Activated CD4-positive, alpha-beta T cell treated with anti-CD3 and anti-CD28 coated beads, Interleukin-2, amount 50 U/mL, for 4 hours (primary cell): ENCODE measurements around the gene LZTS3.
A peak's percentile ranks its signal among the peaks of the same experiment; 100 is the strongest.
"Not testable (repeated sequence)": the region's sequence is repeated elsewhere in the genome, so short reads cannot be mapped to it uniquely, and the experiment has no call there.

Source experiments
- DNase-seq, 2 experiments: peaks; one replicate each; pipeline ENCODE4 v3.0.0-alpha.2; 2020

Gene LZTS3

DNA sequence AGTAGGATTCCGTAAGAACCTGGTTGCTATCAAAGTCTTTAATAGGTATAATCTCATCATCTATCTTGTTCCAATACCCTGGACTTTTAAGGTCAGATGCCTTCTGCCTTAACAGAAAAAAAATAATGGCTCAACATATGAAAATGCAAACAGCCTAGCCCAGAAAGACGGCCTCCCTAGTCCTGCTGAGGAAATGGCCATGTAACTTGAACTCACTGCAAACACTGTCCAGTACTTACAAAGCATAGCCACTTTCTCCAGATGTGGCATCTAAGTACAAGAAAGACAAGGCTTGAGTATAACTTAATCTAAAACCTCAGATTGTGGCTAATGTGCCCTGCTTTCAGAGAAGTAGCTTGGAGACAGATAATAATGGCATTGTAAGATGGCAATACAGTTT lies 40.2 kb downstream of the LZTS3 start:
- DNase-seq, result no peak

GRCh38 chr20:3130051-3130600 lies 43.2 kb downstream of the LZTS3 start:
- DNase-seq, result no peak

- DNase-seq, result no peak
Measured at GRCh38 chr20:3129094-3129493, 44.3 kb downstream of the LZTS3 start.

GRCh38 chr20:3128275-3128984 lies 44.9 kb downstream of the LZTS3 start:
- DNase-seq, result no peak

GRCh38 chr20:3126527-3126859 lies 46.9 kb downstream of the LZTS3 start:
- DNase-seq, result no peak

DNA sequence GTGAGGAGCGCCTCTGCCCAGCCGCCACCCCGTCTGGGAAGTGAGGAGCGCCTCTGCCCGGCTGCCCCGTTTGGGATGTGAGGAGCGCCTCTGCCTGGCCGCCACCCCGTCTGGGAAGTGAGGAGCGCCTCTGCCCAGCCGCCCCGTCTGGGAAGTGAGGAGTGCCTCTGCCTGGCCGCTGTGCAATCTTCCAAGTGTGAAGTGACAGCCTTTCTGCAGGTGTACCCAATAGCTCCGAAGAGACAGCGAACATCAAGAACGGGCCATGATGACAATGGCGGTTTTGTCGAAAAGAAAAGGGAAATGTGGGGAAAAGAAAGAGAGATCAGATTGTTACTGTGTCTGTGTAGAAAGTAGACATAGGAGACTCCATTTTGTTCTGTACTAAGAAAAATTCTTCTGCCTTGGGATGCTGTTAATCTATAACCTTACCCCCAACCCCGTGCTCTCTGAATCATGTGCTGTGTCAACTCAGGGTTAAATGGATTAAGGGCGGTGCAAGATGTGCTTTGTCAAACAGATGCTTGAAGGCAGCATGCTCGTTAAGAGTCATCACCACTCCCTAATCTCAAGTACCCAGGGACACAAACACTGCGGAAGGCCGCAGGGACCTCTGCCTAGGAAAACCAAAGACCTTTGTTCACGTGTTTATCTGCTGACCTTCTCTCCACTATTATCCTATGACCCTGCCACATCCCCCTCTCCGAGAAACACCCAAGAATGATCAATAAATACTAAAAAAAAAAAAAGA lies 47.4 kb downstream of the LZTS3 start:
- not testable (repeated sequence) for DNase-seq

GRCh38 chr20:3124773-3125560 lies 48.4 kb downstream of the LZTS3 start:
- not testable (repeated sequence) for DNase-seq

- not testable (repeated sequence) for DNase-seq
Measured at GRCh38 chr20:3124163-3124562, 49.2 kb downstream of the LZTS3 start.

- DNase-seq, result no peak
Measured at GRCh38 chr20:3123542-3123941, 49.8 kb downstream of the LZTS3 start.

DNA sequence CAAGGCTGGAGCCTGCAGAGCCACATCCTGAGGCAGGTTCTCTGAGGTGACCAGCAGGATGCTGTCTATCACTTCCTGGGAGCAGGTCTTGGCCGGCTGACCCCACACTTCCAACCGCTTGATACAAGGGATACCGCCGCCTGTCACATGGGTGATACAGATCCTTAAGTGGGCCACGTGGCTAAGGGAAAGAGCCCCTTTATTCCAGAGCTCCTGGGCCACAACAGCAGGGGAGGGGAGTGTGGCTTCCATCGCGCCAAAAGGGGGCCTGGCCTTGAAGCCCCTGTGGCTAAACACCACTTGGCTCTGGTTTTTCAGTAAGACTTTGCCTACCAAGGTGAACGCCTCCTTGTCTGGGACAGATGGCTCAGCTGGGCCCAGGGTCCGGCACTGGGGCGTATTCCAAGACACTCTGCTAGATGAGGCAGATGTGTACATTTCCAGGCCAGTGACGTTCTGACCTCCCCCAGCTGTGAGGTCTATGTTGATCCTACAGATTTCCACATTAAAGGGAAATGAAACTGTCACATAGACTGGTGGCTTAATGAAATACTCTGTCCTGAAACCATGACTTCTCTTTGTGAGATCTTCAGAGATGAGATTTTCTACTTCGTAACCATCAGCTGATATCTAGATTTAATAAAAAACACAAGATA lies 51.3 kb downstream of the LZTS3 start:
- DNase-seq, result no peak

DNA sequence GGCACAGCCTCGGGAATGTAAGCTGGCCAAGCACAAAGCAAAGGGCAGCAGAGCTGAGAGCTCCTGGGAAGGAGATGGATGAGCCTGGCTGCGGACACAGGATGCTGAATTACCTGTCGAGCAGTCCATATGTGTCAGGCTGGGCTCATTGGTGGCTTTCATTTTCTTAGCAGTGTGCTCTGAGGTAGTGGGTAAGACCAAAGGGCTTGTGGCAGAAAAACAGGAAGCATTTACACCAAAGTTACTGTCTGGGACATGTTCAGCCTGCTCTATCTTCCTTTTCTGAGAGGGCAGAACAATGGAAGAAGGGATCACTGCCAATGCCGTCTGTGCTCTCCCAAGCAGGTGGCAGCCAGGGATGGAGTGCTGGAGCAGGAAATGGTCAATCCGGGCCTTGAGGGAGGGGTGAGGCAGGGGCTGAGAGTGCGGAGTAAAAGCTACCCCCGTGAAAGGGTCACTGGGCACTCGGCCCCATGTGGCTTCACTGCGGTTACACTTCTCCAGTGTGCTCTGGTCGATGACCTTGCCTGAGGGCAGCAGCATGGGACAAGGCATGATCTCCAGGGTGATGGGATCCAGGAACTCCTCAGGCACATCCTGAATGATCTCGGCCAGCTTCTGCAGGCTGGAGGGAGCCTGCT lies 52.0 kb downstream of the LZTS3 start:
- DNase-seq, result no peak

- no peak for DNase-seq
Measured at GRCh38 chr20:3119044-3119443, 54.3 kb downstream of the LZTS3 start.

DNA sequence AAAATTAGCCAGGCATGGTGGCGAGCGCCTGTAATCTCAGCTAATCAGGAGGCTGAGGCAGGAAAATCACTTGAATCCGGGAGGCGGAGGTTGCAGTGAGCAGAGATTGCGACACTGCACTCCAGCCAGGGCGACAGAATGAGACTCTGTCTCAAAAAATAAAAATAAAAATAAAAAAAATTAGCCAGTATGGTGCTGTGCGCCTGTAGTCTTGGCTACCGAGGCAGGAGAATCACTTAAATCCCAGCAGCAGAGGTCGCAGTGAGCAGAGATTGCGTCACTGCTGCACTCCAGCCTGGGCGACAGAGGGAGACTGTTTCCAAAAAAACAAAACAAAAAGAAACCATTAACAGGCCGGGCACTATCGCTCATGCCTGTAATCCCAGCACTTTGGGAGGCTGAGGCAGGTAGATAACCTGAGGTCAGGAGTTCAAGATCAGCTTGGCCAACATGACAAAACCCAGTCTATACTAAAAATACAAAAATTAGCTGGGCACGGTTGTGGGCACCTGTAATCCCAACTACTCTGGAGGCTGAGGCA lies 55.4 kb downstream of the LZTS3 start:
- peak; percentile 43 to 47 for DNase-seq

GRCh38 chr20:3116341-3116740 lies 57.0 kb downstream of the LZTS3 start:
- DNase-seq, result no peak

GRCh38 chr20:3115190-3116107 lies 57.9 kb downstream of the LZTS3 start:
- peak in 1 of 2 experiments; percentile 11 for DNase-seq
